ENCODE measurements around the gene KCNC3.

- TF ChIP-seq EZH2 (IDR thresholded peaks at IDR 0.05; ENCODE audit: borderline replicate concordance, insufficient read depth, low read length, poor library complexity, severe bottlenecking) (no peak), CTCF (IDR thresholded peaks at IDR 0.05; ENCODE audit: poor library complexity, severe bottlenecking) (no peak), SMC3 (conservative IDR thresholded peaks at IDR 0.05; ENCODE audit: poor library complexity) (no peak), MXI1 (conservative IDR thresholded peaks at IDR 0.05; ENCODE audit: poor library complexity, severe bottlenecking) (no peak)
Measured at GRCh38 chr19:50362030-50362412, 32.8 kb upstream of the KCNC3 start.
